AG09309 (cell line): ENCODE data around the gene RBMS1.
"Not testable (repeated sequence)": the region's sequence is repeated elsewhere in the genome, so short reads cannot be mapped to it uniquely, and the experiment has no call there.

ENCODE experiments used
- DNase-seq: peaks from one replicate; pipeline ENCODE4 v3.0.0-alpha.2; 2010; ENCODE audit warnings: low read depth
- H3K4me3 ChIP-seq: 2 replicates; pipeline ENCODE4 v1.5.1; 2011; ENCODE audit warnings: mild to moderate bottlenecking, low read depth, low read length, moderate library complexity; ENCODE audit not compliant: control insufficient read depth
- CTCF ChIP-seq: IDR thresholded peaks from 2 replicates; pipeline ENCODE4 v1.5.1; 2011; ENCODE audit warnings: mild to moderate bottlenecking, low read depth, low read length, inconsistent platforms; ENCODE audit not compliant: insufficient read depth, control insufficient read depth; ENCODE audit errors: missing control alignments

The RBMS1 gene

GRCh38 chr2:160440888-160441287 lies 52.7 kb downstream of the RBMS1 start:
- H3K4me3 ChIP-seq: no peak overlapping the region
- DNase-seq: no peak
- no peak for TF ChIP-seq CTCF

- DNase-seq: not testable (repeated sequence)
Observed at GRCh38 chr2:160439038-160439437, 54.6 kb downstream of the RBMS1 start.

GRCh38 chr2:160437273-160437672 lies 56.3 kb downstream of the RBMS1 start:
- TF ChIP-seq CTCF: no peak
- no peak overlapping the region for H3K4me3 ChIP-seq
- no peak for DNase-seq

More at GRCh38 chr2:160439038-160439437, 54.6 kb downstream of the RBMS1 start:
- H3K4me3 ChIP-seq: not testable (repeated sequence)

- no peak for DNase-seq
- no peak for TF ChIP-seq CTCF
- H3K4me3 ChIP-seq: no peak overlapping the region
Observed at GRCh38 chr2:160434254-160434948, 59.2 kb downstream of the RBMS1 start.

GRCh38 chr2:160433466-160434140 lies 60.0 kb downstream of the RBMS1 start:
- DNase-seq: no peak
- no peak overlapping the region for H3K4me3 ChIP-seq
- TF ChIP-seq CTCF: no peak

GRCh38 chr2:160432633-160433032 lies 61.0 kb downstream of the RBMS1 start:
- no peak for TF ChIP-seq CTCF
- no peak for DNase-seq

GRCh38 chr2:160431441-160431840 lies 62.2 kb downstream of the RBMS1 start:
- DNase-seq: no peak
- TF ChIP-seq CTCF: no peak
- H3K4me3 ChIP-seq: no peak overlapping the region

More at GRCh38 chr2:160432633-160433032, 61.0 kb downstream of the RBMS1 start:
- no peak overlapping the region for H3K4me3 ChIP-seq
